ENCODE measurements around the gene CHGA.

Gene CHGA

DNA sequence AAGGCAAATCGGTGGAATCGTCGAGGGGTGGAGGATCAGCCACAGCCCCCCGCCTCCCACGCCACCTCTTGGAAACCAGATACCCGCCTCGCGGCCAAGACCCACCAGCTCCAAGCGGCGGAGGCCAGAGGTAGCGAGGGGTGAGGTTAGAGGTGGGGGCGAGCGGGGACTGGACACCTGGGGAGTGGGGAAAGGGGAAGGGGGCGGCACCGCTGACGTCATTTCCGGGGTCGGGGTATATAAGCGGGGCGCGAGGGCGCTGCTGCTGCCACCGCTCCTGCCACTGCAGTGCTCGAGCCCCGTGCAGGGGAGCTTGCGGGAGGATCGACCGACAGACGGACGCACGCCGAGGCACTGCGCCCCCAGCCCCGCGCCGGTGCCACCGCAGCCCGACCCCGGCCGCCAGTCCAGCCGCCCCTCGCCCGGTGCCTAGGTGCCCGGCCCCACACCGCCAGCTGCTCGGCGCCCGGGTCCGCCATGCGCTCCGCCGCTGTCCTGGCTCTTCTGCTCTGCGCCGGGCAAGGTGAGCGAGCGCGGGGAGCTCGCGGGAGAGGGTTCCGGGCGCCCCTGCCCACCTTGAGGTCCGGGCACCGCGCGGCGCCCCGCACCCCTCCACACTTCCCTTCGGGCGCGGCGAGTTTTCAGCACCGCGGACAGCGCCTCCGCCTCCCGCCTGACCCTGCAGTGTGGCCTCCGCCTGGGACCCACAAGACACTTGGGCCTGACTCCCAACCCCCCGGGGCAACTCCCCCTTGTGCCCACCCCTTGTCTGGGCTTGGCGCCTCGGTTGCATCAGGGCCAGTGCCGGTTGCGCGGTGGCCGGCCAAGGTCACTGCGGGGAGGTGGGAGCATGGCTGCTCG, at the start of gene CHGA:
TSS of gene CHGA (plus strand) at position 268 of the 861 bp plus-strand sequence. CDS start at position 478, 210 bp downstream.
- DNase-seq: peak; percentile 71

GRCh38 chr14:92874962-92875661, 47.8 kb upstream of the CHGA start:
- no peak for DNase-seq

GRCh38 chr14:92877757-92878431, 45.1 kb upstream of the CHGA start:
- no peak for DNase-seq

GRCh38 chr14:92880351-92880750, 42.6 kb upstream of the CHGA start:
- DNase-seq: no peak

DNA sequence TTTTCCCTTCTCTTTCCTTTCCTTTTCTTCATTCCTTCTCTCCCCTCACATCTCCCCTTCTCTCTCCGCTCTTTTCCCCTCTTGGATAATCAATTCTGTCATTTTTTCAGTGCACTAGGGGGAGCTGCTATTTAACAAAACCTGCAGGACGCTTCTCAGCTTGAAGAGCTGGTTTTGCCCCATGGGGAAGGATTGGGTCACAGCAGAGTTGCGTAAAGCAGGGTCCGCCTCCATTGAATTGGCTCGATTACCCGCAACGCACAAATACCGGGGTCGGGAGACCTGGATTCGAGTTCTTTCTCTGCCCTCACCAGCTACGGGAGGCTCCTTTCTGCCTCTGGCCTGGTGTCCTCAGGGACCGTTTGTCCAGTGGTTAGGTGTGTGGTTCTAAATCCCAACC, 42.1 kb upstream of the CHGA start:
- peak; percentile 23 for DNase-seq

DNA sequence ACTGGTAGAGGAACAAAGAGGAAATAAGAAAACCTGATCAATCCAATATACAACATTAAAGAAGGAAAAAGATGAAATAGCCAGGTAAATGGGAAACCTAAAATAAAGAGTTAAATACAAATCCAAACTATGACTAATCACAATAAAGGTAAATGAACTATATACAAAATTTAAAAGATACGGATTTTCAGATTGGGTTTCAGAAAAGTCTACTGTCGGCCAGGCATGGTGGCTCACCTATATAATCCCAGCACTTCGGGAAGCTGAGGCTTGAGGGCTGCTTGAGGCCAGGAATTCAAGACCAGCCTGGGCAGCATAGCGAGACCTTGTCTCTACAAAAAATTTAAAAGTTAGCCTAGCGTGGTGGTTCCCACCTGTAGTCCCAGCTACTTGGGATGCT, 39.9 kb upstream of the CHGA start:
- DNase-seq: no peak

- DNase-seq: no peak
These were observed 38.5 kb upstream of the CHGA start for GRCh38 chr14:92884410-92884809.

- no peak for DNase-seq
These were observed 37.5 kb upstream of the CHGA start for GRCh38 chr14:92885279-92886061.

DNA sequence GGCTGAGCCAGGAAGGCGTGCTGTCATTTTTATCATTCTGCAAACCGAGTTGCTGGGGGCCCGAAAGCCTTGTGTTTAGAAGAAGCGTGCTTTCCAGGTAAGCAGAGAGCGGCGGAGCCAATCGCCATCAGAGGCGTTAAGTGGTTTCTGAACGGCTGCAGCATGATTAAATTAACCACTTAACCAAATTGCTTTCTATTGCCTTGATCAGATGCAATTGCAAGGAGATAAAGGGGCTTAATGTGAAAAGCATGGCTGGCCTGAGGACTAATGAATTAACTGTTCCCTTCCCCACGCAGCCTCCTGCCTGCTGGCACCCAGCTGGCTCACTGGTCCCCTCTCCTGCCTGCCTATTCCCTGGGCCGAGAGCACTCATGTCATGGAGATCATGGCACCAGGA, 36.6 kb upstream of the CHGA start:
- DNase-seq: no peak

DNA sequence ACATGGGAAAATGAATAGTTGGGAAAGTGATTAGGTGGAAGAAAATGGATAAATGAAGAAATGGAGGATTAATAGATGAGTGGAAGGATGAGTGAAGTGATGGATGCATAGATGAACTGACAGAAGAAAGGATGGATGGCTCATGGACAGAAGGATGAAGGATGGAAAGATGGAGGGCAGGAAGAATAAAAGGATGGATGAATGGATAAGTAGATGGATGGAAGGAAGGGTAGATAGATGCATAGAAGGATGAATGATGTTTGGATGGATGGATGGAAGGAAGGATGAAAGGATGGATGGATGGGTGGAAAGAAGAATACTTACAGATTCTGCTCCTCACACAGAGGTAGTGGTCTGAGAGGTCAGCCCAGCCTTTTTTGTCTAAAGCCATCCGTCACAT, 35.8 kb upstream of the CHGA start:
- DNase-seq: no peak

- peak; percentile 82 for DNase-seq
These were observed 34.1 kb upstream of the CHGA start for GRCh38 chr14:92888896-92889295.

DNA sequence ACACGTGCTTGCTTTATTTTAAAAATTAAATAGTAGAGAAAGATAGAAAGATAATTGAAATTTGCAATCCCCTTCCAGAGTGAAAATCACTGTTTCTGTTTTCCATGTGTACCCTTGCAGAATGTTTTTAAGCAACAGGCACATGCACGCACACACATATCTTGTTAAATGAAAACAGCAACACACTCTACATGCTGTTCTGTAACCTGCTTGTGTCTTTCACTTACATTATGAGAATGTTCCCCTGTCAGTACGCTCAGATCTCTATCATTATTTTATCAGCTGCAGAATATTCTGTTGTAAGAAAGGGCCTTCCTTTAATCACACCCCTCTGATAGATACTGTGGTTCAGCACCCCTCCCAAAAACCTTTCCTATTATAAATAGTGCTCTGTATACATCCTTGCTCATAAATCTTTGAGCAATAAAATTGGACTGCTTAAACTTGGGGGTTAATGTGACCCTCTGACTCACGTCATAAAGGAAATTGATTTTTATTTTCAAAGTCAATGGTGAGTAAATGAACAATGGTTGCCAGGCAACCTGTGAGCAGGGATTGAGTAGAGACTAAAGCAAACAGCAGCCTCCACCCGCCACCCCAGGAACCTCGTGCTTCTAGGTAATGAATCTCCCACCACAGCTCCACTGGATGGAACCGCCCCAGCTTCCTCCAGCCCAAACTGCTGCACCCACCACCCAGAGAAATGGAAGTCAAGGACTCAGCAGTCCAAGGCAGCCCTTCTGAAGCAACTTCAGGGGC, 31.9 kb upstream of the CHGA start:
- DNase-seq: no peak

- no peak for DNase-seq
These were observed 30.4 kb upstream of the CHGA start for GRCh38 chr14:92892589-92892988.

DNA sequence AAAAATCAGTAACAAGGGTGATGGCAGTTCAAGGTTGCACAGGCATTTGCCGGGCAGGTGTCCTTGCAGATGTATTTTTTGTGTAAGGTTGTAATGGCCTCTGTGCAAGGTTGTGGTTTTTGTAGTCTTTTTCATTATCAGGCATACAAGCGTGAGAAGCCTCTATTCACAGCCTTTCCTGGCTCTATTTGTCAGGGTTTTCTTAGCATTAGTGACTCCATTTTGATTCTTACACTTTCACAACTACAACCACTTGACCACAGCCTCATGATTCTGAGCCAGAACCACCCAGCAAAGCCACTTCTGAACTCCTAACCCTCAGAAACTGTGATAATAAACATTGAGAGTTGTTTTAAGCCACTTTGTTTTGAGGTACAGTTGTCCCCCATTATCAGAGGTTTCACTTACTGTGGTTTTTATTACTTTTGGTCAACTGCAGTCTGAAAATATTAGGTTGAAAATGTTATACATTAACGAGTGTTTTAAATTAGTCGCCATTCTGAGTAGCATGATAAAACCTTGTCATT, 27.5 kb upstream of the CHGA start:
- no peak for DNase-seq

GRCh38 chr14:92897922-92898565, 24.9 kb upstream of the CHGA start:
- DNase-seq: peak; percentile 44

GRCh38 chr14:92898566-92899131, 24.3 kb upstream of the CHGA start:
- DNase-seq: no peak

DNA sequence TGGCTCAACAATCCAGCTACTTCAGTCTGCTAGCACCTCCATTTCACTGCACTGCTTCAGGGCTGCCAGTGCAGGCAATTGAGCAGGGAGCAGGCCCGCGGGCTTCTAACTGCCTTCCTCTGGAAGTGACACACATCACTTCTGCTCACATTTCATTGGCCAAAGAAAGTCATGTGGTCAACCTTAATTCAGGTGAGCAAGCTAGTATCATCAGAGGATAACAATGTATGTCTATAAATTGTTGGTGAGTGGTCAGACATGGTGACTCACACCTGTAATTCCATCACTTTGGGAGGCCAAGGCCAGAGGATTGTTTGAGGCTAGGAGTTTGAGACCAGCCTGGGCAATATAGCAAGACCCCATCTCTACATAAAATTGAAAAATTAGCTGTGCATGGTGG, 22.3 kb upstream of the CHGA start:
- no peak for DNase-seq

- DNase-seq: no peak
These were observed 20.8 kb upstream of the CHGA start for GRCh38 chr14:92902191-92902590.

- DNase-seq: no peak
These were observed 20.2 kb upstream of the CHGA start for GRCh38 chr14:92902726-92903125.

- DNase-seq: no peak
These were observed 19.6 kb upstream of the CHGA start for GRCh38 chr14:92903359-92903758.

GRCh38 chr14:92905667-92906066, 17.3 kb upstream of the CHGA start:
- no peak for DNase-seq
